ENCODE measurements around the gene PTPRCAP. TPM values are rescaled to one million over a fixed set of nuclear protein-coding genes. Genes with fewer than 3 reads are reported as not detected.

The PTPRCAP gene
- total and polyA plus RNA-seq, 10 of the 15 experiments (the other 5 are each of a cell fraction or from before 2014, with no cell fraction given), result 4.7 to 266 (median 125) TPM

GRCh38 chr11:67464411-67465188 is 27.1 kb upstream of the PTPRCAP start (continued):
- TF ChIP-seq, protein P1, sequence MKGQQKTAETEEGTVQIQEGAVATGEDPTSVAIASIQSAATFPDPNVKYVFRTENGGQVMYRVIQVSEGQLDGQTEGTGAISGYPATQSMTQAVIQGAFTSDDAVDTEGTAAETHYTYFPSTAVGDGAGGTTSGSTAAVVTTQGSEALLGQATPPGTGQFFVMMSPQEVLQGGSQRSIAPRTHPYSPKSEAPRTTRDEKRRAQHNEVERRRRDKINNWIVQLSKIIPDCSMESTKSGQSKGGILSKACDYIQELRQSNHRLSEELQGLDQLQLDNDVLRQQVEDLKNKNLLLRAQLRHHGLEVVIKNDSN (IDR thresholded peaks at IDR 0.05; ENCODE audit: borderline replicate concordance, extremely low read length, insufficient read depth, low read depth, low read length), result peak; percentile 79
- TF ChIP-seq POLR2AphosphoS2 (IDR thresholded peaks at IDR 0.05; ENCODE audit: low read depth, low read length) (peak; percentile 77), IKZF2 (IDR thresholded peaks at IDR 0.05) (peak in 1 of 2 experiments; percentile 14; a peak in 1 of 4 replicates), NFXL1 (IDR thresholded peaks at IDR 0.05; ENCODE audit: borderline replicate concordance) (no peak), IRF3 (IDR thresholded peaks at IDR 0.05) (no peak), CHD2 (IDR thresholded peaks at IDR 0.05; ENCODE audit: borderline replicate concordance, low read depth, low read length) (no peak), MLLT1 (IDR thresholded peaks at IDR 0.05) (peak; percentile 80), TCF7 (IDR thresholded peaks at IDR 0.05; ENCODE audit: borderline replicate concordance) (no peak)
- TF ChIP-seq, protein P2, sequence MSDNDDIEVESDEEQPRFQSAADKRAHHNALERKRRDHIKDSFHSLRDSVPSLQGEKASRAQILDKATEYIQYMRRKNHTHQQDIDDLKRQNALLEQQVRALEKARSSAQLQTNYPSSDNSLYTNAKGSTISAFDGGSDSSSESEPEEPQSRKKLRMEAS (IDR thresholded peaks at IDR 0.05; ENCODE audit: low read depth, low read length), result no peak

All from GM12878 (cell line).